Hepatocyte (in vitro differentiated cells): ENCODE results near the gene MALL.
"Not testable (repeated sequence)": the region's sequence is repeated elsewhere in the genome, so short reads cannot be mapped to it uniquely, and the experiment has no call there.

Experiments
- EZH2phosphoT487 ChIP-seq: fragments of 200-600 bp; sonication (generic); IDR thresholded peaks from one replicate; pipeline ENCODE4 v1.6.1; 2018; ENCODE audit warnings: antibody characterized with exemption, mild to moderate bottlenecking, low read depth, moderate library complexity; ENCODE audit not compliant: unreplicated experiment, severe bottlenecking
- TF ChIP-seq, protein P1 (sequence below): fragments of 200-600 bp; sonication (generic); IDR thresholded peaks from 2 replicates; pipeline ENCODE4 v1.5.1; 2016; ENCODE audit warnings: antibody characterized with exemption, mild to moderate bottlenecking; ENCODE audit not compliant: poor library complexity

DNA sequence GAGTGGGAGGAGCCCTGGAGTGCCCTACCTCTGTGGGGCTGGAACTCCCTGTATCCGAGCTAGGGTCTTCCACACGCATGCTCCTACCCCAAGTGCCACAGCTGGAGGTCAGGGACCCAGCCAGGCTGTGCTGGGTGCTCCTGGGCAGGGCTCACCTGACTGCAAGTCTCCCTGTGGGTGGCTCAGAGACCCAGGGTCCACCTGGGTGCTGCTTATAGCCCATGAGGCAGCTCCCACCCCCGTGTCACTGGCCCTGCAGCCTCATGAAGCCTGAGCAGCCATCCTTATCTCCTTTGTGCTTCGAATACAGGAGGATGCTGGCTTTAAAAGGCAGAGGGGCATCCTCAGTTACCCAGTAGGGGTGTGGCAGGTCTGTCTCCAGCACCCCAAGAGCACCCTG lies 14.7 kb downstream of the MALL start:
- TF ChIP-seq, protein P1, sequence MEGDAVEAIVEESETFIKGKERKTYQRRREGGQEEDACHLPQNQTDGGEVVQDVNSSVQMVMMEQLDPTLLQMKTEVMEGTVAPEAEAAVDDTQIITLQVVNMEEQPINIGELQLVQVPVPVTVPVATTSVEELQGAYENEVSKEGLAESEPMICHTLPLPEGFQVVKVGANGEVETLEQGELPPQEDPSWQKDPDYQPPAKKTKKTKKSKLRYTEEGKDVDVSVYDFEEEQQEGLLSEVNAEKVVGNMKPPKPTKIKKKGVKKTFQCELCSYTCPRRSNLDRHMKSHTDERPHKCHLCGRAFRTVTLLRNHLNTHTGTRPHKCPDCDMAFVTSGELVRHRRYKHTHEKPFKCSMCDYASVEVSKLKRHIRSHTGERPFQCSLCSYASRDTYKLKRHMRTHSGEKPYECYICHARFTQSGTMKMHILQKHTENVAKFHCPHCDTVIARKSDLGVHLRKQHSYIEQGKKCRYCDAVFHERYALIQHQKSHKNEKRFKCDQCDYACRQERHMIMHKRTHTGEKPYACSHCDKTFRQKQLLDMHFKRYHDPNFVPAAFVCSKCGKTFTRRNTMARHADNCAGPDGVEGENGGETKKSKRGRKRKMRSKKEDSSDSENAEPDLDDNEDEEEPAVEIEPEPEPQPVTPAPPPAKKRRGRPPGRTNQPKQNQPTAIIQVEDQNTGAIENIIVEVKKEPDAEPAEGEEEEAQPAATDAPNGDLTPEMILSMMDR, result not testable (repeated sequence)
- TF ChIP-seq EZH2phosphoT487, result not testable (repeated sequence)
